Measurements from ENCODE around the gene TMEM266.

GRCh38 chr15:76158815-76159214 lies 99.0 kb downstream of the TMEM266 start:
- no peak for TF ChIP-seq YY1 (tag by site-specific recombination; IDR thresholded peaks at IDR 0.05)
- no peak for TF ChIP-seq MYNN (tag by site-specific recombination; IDR thresholded peaks at IDR 0.05; ENCODE audit: borderline replicate concordance)
- TF ChIP-seq PRDM6 (tag by site-specific recombination; IDR thresholded peaks at IDR 0.05), result no peak
- TF ChIP-seq CTCF (tag by site-specific recombination; IDR thresholded peaks at IDR 0.05), result no peak
- TF ChIP-seq HOXA7 (CRISPR knock-in tag; IDR thresholded peaks at IDR 0.05; ENCODE audit: borderline replicate concordance), result no peak
- TF ChIP-seq ZNF121 (tag by site-specific recombination; IDR thresholded peaks at IDR 0.05), result no peak
- no peak for TF ChIP-seq ZNF514 (tag by site-specific recombination; IDR thresholded peaks at IDR 0.05)
- TF ChIP-seq ZNF138 (tag by site-specific recombination; IDR thresholded peaks at IDR 0.05; ENCODE audit: borderline replicate concordance), result no peak
- TF ChIP-seq KLF16 (tag by site-specific recombination; IDR thresholded peaks at IDR 0.05), result no peak
